Neural progenitor cell (in vitro differentiated cells): Measurements from ENCODE around the gene ACOD1.

ENCODE experiments used
- EZH2 ChIP-seq: fragments of 200-600 bp; sonication (generic); IDR thresholded peaks from 2 replicates; pipeline ENCODE4 v1.6.1; 2017; ENCODE audit warnings: antibody characterized with exemption, mild to moderate bottlenecking, moderate library complexity
- TF ChIP-seq, protein P1 (sequence below): fragments of 200-600 bp; sonication (generic); IDR thresholded peaks from 2 replicates; pipeline ENCODE4 v1.5.1; 2017; ENCODE audit warnings: antibody characterized with exemption, mild to moderate bottlenecking

DNA sequence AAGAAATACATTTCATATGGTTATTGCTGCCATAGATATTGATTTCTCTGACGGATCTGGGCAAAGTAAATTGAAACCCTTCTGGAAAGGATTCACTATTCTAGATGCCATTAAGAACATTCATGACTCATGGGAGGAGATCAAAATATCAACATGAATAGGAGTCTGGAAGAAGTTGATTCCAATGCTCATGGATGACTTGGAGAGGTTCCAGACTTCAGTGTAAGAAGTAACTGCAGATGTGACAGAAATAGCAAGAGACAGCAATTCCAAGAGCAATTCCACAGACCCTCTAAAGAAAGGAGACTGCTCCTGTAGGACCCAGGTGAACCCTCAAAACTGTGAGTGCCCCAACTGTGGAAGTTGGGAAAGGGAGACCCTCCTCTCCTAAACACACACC lies 31.2 kb upstream of the ACOD1 start:
- TF ChIP-seq, protein P1, sequence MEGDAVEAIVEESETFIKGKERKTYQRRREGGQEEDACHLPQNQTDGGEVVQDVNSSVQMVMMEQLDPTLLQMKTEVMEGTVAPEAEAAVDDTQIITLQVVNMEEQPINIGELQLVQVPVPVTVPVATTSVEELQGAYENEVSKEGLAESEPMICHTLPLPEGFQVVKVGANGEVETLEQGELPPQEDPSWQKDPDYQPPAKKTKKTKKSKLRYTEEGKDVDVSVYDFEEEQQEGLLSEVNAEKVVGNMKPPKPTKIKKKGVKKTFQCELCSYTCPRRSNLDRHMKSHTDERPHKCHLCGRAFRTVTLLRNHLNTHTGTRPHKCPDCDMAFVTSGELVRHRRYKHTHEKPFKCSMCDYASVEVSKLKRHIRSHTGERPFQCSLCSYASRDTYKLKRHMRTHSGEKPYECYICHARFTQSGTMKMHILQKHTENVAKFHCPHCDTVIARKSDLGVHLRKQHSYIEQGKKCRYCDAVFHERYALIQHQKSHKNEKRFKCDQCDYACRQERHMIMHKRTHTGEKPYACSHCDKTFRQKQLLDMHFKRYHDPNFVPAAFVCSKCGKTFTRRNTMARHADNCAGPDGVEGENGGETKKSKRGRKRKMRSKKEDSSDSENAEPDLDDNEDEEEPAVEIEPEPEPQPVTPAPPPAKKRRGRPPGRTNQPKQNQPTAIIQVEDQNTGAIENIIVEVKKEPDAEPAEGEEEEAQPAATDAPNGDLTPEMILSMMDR = no peak
- TF ChIP-seq EZH2 = no peak
